Raji (cell line): ENCODE data around the gene HID1.

Source experiments
- POLR2A ChIP-seq: IDR thresholded peaks from 2 replicates; pipeline ENCODE4 v1.6.1; 2011; ENCODE audit warnings: low read depth, low read length, control low read depth; ENCODE audit not compliant: insufficient read depth

The HID1 gene

DNA sequence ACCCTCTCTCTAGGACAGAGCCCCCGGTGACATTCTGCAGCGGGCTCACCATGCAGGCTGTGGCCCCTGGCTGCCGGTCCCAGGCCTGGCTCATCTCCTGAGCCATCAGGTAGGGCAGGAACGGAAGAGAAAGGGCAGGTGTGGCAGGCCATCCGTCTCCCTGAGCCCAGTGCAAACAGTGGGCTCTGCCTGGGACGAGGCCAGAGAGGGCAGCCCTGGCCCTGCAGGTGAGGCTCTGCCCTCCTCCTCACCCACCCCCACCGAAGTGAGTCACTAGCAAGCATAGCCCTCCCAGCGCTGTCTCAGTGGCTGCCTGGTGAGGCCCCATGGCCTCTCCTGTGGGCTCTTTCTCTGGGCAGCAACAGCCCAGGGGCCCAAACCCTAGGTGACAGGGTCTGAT is 22.4 kb downstream of the HID1 start:
- no peak for TF ChIP-seq POLR2A

DNA sequence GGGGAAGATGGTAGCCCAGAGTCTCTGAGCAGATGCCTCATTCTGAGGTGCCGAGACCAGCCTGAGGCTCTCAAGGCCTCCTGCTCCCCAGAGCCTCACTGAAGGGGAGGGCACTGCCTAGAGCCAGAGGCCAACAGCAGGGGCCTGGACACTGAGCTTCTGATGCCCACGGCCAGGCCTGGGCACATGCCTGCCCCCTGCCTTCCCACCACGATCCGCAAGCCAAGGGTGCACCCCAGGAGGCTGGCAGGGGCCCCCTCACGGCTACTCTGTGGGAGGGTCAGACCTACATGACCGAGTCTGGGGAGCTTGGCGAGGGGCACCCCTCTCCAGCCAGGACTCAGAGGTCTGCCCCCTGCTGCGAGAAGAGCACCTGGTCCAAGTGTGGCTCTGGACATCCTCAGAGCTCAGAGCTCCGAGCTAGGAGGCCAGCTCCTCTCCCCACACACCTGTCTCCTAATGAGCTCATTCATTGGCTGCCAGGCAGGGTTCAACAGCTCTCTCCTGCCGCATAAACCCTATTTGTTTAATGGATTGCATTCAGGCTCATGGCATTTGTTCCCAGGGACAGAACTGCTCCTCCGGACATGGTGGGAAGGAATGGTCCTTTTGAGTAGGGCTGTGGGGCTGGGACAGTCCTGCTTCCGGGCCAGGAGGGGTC is 23.0 kb downstream of the HID1 start:
- no peak for TF ChIP-seq POLR2A

DNA sequence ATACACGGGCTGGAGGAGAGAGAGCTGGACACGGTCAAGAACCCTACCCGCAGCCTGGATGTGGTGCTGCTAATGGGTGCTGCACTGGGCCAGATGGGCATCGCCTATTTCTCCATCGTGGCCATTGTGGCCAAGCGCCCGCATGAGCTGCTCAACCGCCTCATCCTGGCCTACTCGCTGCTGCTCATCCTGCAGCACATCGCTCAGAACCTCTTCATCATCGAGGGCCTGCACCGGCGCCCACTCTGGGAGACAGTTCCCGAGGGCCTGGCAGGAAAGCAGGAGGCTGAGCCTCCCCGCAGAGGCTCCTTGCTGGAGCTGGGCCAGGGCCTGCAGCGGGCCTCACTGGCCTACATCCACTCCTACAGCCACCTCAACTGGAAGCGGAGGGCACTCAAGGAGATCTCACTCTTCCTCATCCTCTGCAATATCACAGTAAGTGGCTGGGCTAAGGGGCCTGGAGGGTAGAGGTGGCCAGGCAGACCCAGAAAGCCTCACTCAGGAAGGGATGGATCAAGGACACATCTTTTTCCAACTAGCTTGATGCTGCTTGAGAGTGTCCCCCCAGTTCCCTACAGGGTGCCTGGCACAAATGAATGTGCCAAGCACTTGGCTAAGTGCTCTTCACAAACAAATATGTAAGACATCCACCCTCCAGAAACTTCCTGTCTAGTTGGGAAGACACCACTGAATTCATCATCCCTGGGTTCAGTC is 25.4 kb downstream of the HID1 start:
- TF ChIP-seq POLR2A, result no peak

- TF ChIP-seq POLR2A, result no peak
Observed at GRCh38 chr17:74946641-74947040, 25.9 kb downstream of the HID1 start.

DNA sequence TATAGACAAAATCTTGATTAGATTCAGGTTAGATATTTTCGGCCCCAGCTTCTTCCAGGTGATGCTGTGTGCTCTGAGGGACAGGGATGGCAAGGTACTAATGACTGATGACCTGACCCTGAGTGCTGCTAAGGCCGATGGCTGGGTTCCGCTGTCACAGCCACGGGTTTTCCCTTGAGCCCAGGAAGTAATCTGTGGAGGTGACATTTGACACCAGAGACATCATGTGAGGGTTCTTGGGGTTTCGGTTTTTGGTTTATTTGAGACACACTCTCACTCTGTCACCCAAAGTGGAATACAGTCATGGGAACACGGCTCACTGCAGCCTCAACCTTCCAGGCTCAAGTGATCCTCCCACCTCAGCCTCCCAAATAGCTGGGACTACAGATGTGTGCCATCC is 27.0 kb downstream of the HID1 start:
- TF ChIP-seq POLR2A, result no peak

DNA sequence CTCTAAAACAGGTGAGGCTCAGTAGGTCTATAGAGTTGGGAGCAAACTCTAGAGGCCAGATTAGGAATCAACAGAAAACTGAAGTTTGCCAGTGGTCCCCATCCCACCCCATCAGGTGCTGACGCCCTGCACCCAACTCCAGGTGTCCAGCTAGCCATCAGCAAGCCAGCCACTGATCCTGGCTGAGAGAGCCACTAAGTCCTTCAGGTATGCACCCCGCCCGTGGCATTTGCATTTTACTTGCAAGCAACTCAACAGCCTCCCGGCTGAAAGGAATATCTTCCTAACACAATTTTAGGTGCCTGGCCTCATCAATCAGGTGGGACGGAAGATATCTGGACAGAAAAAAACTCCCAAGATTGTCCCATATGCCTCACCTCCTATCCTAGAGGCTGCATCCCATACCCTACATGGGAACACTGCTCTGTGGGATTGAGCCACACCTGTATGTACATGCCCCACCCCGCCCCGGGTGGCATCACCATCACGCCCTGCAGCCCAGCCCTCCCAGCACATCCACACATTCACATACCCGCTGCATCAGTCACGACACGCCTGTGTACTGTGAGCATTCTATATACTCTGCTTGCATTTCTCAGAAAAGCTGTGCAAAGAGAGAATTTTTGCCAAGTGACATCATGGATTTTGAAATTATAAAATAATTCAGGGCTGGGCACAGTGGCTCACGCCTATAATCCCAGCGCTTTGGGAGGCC is 28.6 kb downstream of the HID1 start:
- TF ChIP-seq POLR2A, result no peak

- no peak for TF ChIP-seq POLR2A
Observed at GRCh38 chr17:74941128-74941725, 31.3 kb downstream of the HID1 start.

GRCh38 chr17:74939534-74939933 is 33.0 kb downstream of the HID1 start:
- no peak for TF ChIP-seq POLR2A

- no peak for TF ChIP-seq POLR2A
Observed at GRCh38 chr17:74938194-74938950, 34.2 kb downstream of the HID1 start.

- TF ChIP-seq POLR2A, result no peak
Observed at GRCh38 chr17:74937064-74938051, 35.2 kb downstream of the HID1 start.

DNA sequence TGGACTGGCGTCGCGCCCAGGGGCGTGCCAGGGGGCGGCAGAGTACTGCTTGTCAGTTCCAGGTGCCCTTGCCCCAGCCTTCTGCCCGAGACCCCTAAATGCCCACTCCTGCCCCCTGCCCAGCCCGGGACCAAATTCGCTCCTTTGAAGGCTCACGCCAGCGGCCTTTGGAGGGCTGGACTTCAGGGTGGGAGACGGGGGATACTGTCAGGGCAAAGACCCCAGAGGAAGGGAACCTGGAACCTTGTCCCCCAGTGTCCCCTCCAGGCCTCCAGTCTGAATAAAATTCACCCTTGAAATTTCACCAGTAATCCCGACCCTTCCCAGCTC is 36.1 kb downstream of the HID1 start:
- TF ChIP-seq POLR2A, result no peak

GRCh38 chr17:74935585-74936469 is 36.7 kb downstream of the HID1 start, which contains the start of gene OTOP3:
Gene OTOP3, plus strand, starts transcription at chr17:74935898. Its CDS starts 24 bp downstream, at chr17:74935922.
- no peak for TF ChIP-seq POLR2A

DNA sequence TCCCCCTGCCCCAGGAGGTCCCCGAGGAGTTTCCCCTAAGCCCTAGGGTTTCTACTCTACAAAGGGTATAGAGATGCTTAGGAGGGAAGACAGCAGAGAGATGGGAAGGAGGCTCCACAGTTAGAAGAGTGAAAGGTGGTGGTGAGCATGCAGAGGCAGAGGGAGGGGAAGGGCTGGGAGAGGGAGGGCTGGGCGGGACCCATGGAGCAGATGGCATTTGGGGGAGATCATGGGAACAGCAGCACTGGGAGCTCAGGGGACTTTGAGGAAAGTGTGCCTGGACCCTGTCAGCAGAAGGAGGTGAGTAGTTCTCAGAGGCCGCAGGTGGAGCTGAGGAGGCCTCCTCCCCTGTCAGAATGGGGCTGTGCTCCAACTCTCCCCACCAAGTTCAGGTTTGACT is 37.5 kb downstream of the HID1 start:
- no peak for TF ChIP-seq POLR2A
